Mesodermal cell (in vitro differentiated cells): ENCODE measurements around the gene FBXL17.

Experiments used
- H3K27ac ChIP-seq: 2 replicates; pipeline ENCODE4 v1.7.0; 2013; ENCODE audit warnings: mild to moderate bottlenecking, low read depth, low read length, moderate library complexity; ENCODE audit not compliant: severe bottlenecking
- H3K36me3 ChIP-seq: 2 replicates; pipeline ENCODE4 v1.7.1; 2013; ENCODE audit warnings: mild to moderate bottlenecking, low read length, moderate library complexity; ENCODE audit not compliant: control insufficient read depth, insufficient read depth
- H3K4me1 ChIP-seq: one replicate; pipeline ENCODE4 v1.7.1; 2013; ENCODE audit warnings: mild to moderate bottlenecking, low read length; ENCODE audit not compliant: insufficient read depth, control insufficient read depth, poor library complexity, severe bottlenecking
- H3K4me3 ChIP-seq: 2 replicates; pipeline ENCODE4 v1.7.0; 2013; ENCODE audit warnings: low read length, control low read depth, mild to moderate bottlenecking; ENCODE audit not compliant: insufficient read depth, poor library complexity, severe bottlenecking; ENCODE audit errors: extremely low read depth
- H3K9me3 ChIP-seq: 2 replicates; pipeline ENCODE4 v1.7.1; 2013; ENCODE audit warnings: mild to moderate bottlenecking, low read length, moderate library complexity; ENCODE audit not compliant: control insufficient read depth
- WGBS, 2 experiments: methylation state at CpG; one replicate each; pipeline ENCODE4 v1.1.5; 2013; ENCODE audit warnings: missing lambda C conversion rate in 2 of 2; ENCODE audit not compliant: insufficient coverage in 2 of 2; 5-methylcytosine and 5-hydroxymethylcytosine counted together

Gene FBXL17

DNA sequence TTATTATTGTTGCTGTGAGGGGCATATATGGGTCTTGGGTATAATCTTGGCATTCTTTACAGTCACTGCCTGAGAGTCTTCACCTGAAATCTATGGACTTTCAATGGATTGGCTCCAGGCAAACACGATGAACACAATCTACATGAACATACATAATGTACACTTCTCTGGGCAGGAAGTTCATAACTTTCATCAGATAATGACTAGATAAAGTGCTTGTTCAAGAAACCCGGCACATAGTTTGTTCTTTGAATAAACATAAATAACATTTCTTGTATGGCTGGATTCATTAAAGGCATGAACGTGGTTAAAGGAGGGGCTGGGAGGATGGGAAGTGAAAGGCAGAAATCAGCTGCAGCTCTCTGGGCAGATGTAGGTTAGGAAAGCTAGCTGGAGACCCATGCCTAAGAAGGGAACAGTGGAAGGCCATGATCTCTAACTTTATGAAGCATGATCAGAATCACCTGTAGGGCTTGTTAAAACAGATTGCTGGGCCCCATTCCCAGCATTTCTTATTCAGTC is 404.3 kb downstream of the FBXL17 start:
- 96 to 100% methylated on average over 2 of the region's 3 CpGs for WGBS, 2 experiments
- Histone ChIP-seq H3K27ac (no peak overlapping the region), H3K36me3 (no peaks in the 10 kb centered on the region), H3K4me1 (peaks cover 2% of the 10 kb centered on the region), H3K4me3 (no peak overlapping the region), H3K9me3 (no peaks in the 10 kb centered on the region)

DNA sequence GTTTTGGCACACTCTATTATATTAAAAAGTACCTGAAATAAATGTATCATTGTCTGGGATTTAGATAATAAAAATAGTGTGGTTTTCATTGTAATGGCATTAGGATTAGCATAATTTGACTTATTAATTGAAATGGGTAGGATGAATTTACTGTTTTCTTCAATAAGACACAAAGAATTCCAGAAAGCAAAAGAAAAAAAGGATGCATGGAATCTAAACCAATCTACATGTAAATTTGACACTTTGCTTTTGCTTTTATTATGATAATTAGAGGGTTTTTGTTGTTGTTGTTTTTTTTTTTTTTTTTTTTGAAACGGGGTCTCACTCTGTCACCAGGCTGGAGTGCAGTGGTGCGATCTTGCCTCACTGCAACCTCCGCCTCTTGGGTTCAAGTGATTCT is 406.3 kb downstream of the FBXL17 start:
- H3K4me1 ChIP-seq = peaks cover 2% of the 10 kb centered on the region
- no peak overlapping the region for H3K27ac ChIP-seq
- 83 to 100% methylated on average over 2 of the region's 3 CpGs for WGBS, 2 experiments
- H3K4me3 ChIP-seq = no peak overlapping the region
- H3K36me3 ChIP-seq = no peaks in the 10 kb centered on the region
- H3K9me3 ChIP-seq = no peaks in the 10 kb centered on the region

DNA sequence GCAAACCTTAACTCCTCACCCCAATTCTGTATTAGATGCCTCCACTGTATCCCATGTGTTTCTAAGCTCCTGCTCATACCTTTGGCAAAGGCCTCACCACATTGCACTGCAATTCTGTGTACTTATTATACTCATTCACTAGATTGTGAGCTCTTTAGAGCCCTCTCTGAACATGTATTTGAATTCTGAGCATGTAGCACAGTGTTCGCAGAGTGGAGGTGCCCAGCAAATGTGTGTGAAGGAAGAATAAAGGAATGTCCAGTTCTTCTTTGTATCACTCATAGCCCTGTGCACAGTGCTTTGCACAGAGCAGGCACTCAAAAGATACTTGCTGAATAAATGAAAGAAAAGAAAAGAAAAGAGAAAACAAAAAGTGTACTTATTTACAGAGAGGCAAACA is 410.1 kb downstream of the FBXL17 start:
- H3K4me1 ChIP-seq = no peaks in the 10 kb centered on the region
- WGBS, 2 experiments = 100% methylated on average over 1 of the region's 1 CpG; no CpG with 5 or more reads in 1 of the 2 experiments
- no peaks in the 10 kb centered on the region for H3K9me3 ChIP-seq

DNA sequence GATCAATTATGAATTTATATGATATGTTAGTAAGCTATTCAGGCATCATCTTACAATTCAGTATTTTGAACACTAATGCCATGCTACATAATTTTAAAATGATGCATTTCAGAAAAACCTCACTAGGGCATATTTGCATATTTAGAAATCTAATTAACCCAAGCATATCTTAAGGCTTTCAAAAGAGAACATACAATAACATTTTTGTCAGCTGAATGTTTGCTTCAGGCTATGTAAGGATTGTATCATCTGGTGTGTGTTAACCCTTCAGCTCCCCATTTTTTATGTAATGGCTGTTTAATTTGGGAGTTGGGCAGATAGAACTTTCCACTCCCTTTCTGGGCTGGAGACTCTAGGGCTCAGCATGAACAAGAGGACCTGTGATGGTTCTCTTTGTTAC is 412.1 kb downstream of the FBXL17 start:
- Histone ChIP-seq H3K4me1 (peaks cover 5% of the 10 kb centered on the region), H3K9me3 (no peaks in the 10 kb centered on the region), H3K36me3 (no peaks in the 10 kb centered on the region), H3K4me3 (no peak overlapping the region), H3K27ac (no peak overlapping the region)

More for the DNA sequence above, 410.1 kb downstream of the FBXL17 start:
- Histone ChIP-seq H3K4me3 (no peak overlapping the region), H3K36me3 (no peaks in the 10 kb centered on the region), H3K27ac (no peak overlapping the region)

DNA sequence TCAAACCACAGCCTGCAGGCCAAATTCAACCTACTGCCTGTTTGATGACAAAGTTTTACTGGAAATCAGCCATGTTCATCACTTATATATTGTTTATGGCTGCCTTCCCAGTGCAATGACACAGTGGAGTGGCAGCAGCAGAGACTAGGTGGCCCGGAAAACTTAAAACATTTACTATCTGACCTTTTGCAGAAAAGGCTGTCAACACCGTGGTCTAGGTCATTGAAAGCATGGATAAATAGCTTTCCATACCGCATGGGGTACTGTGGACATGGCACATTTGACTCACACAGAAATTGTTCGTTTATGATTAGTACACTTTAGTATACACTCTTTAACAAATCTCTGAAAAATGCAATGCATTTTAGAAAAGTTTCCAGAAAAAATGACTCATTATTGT is 412.9 kb downstream of the FBXL17 start:
- H3K4me1 ChIP-seq = peaks cover 5% of the 10 kb centered on the region
- 85 to 100% methylated on average over 2 to 3 of the region's 4 CpGs for WGBS, 2 experiments
- H3K9me3 ChIP-seq = no peaks in the 10 kb centered on the region
- H3K4me3 ChIP-seq = no peak overlapping the region
- H3K27ac ChIP-seq = no peak overlapping the region
- no peaks in the 10 kb centered on the region for H3K36me3 ChIP-seq

DNA sequence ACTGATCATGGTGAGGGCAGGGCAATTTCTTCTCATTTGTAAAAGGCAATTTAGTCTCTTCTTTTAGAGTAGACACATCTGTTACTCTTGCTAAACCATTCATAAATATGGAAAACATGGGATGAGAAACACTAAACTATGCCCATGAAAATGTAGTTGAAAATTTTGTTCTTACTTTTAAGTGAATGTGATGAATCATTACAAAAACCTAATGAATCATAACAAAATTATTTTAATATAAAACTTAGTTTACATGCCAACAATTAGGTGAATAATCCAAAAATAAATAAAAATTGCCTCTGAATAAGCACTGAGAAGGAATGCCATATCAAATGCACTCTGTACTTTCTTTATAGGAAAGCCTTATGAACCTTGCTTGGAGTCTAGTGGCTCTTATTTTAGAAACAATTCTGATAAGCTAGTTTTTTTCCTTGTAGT is 413.5 kb downstream of the FBXL17 start:
- Histone ChIP-seq H3K9me3 (no peaks in the 10 kb centered on the region), H3K36me3 (no peaks in the 10 kb centered on the region), H3K4me1 (peaks cover 5% of the 10 kb centered on the region), H3K4me3 (no peak overlapping the region), H3K27ac (no peak overlapping the region)

DNA sequence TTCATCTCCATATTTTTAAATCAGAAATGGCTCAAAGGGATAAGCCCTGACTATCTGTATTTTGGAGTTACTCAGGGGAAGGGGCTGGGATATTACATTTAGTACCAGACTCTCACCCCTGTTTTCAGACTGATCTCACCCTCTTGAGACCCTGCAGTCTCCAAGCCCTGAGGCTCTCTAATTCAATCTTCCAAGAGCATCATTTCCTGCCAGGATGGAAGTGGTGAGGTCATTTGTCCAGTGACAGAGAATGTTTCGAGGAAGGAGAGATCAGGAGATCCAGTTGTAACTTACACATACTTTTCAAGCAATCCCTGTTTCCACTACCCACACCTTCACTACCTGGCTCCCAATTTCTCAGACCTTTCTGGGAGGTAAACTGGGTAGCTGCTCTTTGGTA is 415.7 kb downstream of the FBXL17 start:
- no peaks in the 10 kb centered on the region for H3K9me3 ChIP-seq
- H3K4me1 ChIP-seq = peaks cover 5% of the 10 kb centered on the region
- H3K27ac ChIP-seq = no peak overlapping the region
- no peak overlapping the region for H3K4me3 ChIP-seq
- no CpG with 5 or more reads among the region's 1 CpG for WGBS, 2 experiments
- no peaks in the 10 kb centered on the region for H3K36me3 ChIP-seq

DNA sequence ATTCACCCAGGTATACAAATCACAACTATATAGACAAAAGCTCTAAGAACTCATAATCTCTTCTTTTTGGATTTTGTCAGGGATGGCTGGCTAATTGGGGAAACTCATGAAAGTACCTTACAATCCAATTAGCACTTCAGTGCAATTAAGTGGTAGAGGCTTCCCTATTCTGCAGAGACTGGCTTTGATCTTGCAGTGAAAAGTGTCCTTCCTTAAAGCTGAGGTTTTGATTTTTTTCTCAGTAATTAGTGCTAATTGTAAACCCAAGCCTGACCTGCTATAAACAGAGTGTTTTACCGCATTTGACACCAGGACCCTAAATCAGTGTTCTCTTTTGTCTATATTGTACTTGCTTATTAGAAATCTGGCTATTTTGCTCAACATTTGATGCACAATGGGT is 417.2 kb downstream of the FBXL17 start:
- WGBS, 2 experiments = 67% methylated on average over 1 of the region's 1 CpG; no CpG with 5 or more reads in 1 of the 2 experiments
- no peaks in the 10 kb centered on the region for H3K9me3 ChIP-seq
- no peak overlapping the region for H3K27ac ChIP-seq
- H3K4me1 ChIP-seq = peaks cover 5% of the 10 kb centered on the region
- H3K4me3 ChIP-seq = no peak overlapping the region
- H3K36me3 ChIP-seq = no peaks in the 10 kb centered on the region

DNA sequence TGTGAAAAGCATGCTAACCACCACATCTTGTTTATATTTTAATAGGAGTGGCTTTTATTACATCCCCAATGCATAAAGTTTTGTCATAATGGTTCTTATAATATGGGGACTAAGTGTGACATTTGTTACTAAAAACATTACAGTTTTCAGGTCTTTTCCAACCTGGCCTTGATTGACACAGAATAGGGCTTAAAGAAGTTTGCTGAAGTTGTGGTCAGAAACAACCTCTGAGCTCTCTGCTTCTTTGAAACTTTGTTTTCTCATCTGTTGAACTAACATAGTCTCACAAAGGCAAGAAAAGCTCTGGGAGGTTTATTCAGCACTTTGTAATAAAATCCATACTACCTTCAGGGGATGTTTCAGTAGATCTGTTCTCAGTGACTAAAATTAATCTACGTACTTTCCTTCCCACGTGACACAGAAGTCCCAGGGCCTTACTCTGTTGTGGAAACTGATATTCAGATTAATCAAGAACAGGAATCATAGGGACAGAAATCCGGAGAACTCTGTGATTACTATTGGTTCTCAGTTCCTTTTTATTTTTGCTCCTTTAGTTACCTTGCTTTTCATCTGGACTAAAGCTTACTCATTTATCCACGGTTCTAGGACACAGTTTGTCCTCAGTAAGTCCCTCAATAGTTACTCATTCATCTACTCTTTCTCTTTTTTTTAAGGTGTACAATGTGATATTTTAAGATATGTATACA is 422.2 kb downstream of the FBXL17 start:
- 92 to 93% methylated on average over 2 to 3 of the region's 4 CpGs for WGBS, 2 experiments
- Histone ChIP-seq H3K9me3 (no peaks in the 10 kb centered on the region), H3K27ac (no peak overlapping the region), H3K36me3 (no peaks in the 10 kb centered on the region), H3K4me3 (no peak overlapping the region), H3K4me1 (no peaks in the 10 kb centered on the region)

DNA sequence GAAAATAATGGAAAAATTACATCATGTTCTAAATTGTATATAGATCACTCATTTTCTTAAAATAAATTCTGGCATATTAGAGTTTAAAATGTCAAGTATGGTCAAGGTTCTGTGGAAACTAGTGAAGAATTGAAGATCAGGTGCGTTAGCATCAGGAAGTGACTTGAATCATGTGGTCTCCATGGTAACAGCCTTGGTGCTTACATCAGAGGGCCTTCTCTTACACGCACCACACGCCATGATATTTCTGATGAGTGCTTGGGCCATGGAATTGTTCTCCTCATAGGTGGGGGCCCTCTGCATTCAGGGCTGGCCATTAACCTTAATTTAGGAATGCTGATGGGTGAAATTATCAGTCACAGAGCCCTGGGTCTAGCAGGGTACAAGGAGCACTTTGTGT is 423.0 kb downstream of the FBXL17 start:
- Histone ChIP-seq H3K4me1 (no peaks in the 10 kb centered on the region), H3K9me3 (no peaks in the 10 kb centered on the region), H3K27ac (no peak overlapping the region), H3K36me3 (no peaks in the 10 kb centered on the region), H3K4me3 (no peak overlapping the region)
- 83 to 100% methylated on average over 1 to 2 of the region's 3 CpGs for WGBS, 2 experiments

DNA sequence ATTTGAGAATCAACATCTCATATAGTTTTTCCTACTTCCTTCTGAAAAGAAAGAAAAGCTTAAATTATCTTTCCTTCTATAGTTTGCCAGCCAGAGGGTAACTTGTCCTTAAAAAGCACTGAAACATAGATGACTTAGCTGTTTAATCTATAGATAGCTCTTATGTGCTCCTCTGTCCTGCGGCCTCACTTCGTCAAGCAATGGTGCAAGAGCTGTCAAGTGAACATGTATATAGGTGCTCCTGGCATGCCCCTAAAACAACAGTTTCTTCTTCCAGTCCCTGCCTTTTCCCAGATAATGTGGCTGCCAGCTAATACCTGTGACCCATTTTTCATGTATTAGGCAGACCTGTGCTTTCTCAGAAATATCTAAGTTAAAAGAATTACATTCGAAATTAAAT is 423.5 kb downstream of the FBXL17 start:
- H3K36me3 ChIP-seq = no peaks in the 10 kb centered on the region
- 83% methylated on average over 2 of the region's 3 CpGs; no CpG with 5 or more reads in 1 of the 2 experiments for WGBS, 2 experiments
- H3K4me3 ChIP-seq = no peak overlapping the region
- H3K27ac ChIP-seq = no peak overlapping the region
- no peaks in the 10 kb centered on the region for H3K9me3 ChIP-seq
- no peaks in the 10 kb centered on the region for H3K4me1 ChIP-seq
